Keratinocyte (primary cell): Measurements from ENCODE around the gene RNF4.

Experiments
- EZH2 ChIP-seq: IDR thresholded peaks from one replicate; pipeline ENCODE4 v1.6.1; 2012; ENCODE audit warnings: inconsistent platforms, mild to moderate bottlenecking, low read length, moderate library complexity
- TF ChIP-seq, protein P1 (sequence below), 3 experiments: IDR thresholded peaks in 1 of 3; conservative IDR thresholded peaks in 1 of 3; optimal IDR thresholded peaks in 1 of 3; 2 replicates in 2 of 3; 3 replicates in 1 of 3; pipeline versions ENCODE3 to v1.5.1; 2011; ENCODE audit warnings: low read length in 3 of 3, mild to moderate bottlenecking in 3 of 3, moderate library complexity in 2 of 3, control low read depth in 1 of 3, inconsistent platforms in 1 of 3; ENCODE audit not compliant: insufficient read depth in 2 of 3; ENCODE audit errors: extremely low read depth in 1 of 3

DNA sequence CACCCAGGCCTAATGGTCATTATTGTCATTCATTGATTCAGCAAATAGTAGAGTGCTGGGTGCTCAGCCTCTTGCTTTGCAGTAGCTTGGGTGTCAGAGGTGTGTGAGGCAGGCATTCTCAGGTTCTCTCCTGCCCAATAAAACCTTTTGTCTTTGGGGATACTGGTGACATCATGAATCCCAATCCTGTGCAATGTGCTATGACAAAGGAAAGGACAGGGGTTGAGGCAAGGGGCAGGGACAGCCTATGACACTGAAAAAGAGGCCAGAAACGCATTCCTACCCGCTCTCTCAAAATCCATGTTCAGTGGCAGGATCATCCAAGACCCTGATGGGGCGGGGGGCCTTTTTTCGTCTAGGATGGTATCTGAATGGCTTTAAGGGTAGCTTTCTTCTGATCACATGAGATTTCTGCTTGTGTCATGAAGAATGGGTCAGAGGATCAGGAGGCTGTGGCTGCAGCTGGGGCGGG, 66.0 kb downstream of the RNF4 start:
- TF ChIP-seq, protein P1, sequence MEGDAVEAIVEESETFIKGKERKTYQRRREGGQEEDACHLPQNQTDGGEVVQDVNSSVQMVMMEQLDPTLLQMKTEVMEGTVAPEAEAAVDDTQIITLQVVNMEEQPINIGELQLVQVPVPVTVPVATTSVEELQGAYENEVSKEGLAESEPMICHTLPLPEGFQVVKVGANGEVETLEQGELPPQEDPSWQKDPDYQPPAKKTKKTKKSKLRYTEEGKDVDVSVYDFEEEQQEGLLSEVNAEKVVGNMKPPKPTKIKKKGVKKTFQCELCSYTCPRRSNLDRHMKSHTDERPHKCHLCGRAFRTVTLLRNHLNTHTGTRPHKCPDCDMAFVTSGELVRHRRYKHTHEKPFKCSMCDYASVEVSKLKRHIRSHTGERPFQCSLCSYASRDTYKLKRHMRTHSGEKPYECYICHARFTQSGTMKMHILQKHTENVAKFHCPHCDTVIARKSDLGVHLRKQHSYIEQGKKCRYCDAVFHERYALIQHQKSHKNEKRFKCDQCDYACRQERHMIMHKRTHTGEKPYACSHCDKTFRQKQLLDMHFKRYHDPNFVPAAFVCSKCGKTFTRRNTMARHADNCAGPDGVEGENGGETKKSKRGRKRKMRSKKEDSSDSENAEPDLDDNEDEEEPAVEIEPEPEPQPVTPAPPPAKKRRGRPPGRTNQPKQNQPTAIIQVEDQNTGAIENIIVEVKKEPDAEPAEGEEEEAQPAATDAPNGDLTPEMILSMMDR (optimal IDR thresholded peaks at IDR 0.05 in 1 of 3, IDR thresholded peaks at IDR 0.05 in 1 of 3, conservative IDR thresholded peaks at IDR 0.05 in 1 of 3; ENCODE audit: extremely low read depth in 1 of 3, insufficient read depth in 2 of 3, low read length in 3 of 3), result no peak
- no peak for TF ChIP-seq EZH2
